Nephron (organoid): ENCODE results near the gene FNDC3B.

Experiments used
- H3K27ac Mint-ChIP-seq, 3 experiments: 2 replicates each; pipeline ENCODE4 v1.8.0; 2020; ENCODE audit warnings: mixed read lengths in 3 of 3, mild to moderate bottlenecking in 2 of 3, moderate library complexity in 1 of 3
- H3K27me3 Mint-ChIP-seq: 2 replicates; pipeline ENCODE4 v1.8.0; 2021; ENCODE audit warnings: low read depth, mild to moderate bottlenecking, moderate library complexity, mixed read lengths
- H3K36me3 Mint-ChIP-seq: 2 replicates; pipeline ENCODE4 v1.8.0; 2020; ENCODE audit warnings: low read depth, mixed read lengths
- H3K4me1 Mint-ChIP-seq: 2 replicates; pipeline ENCODE4 v1.8.0; 2020; ENCODE audit warnings: mixed read lengths
- H3K4me3 Mint-ChIP-seq, 3 experiments: 2 replicates each; pipeline ENCODE4 v1.8.0; 2020; ENCODE audit warnings: mild to moderate bottlenecking in 3 of 3, mixed read lengths in 3 of 3, moderate library complexity in 2 of 3
- H3K9me3 Mint-ChIP-seq: 2 replicates; pipeline ENCODE4 v1.8.0; 2020; ENCODE audit warnings: mixed read lengths
- CTCF ChIP-seq, 3 experiments: fragments of 200-600 bp; sonication (generic); IDR thresholded peaks; one replicate each; pipeline ENCODE4 v1.5.0; 2021; ENCODE audit warnings: antibody characterized with exemption in 3 of 3; ENCODE audit not compliant: unreplicated experiment in 3 of 3

The FNDC3B gene

GRCh38 chr3:172356427-172356826 lies 317.0 kb downstream of the FNDC3B start:
- Mint-ChIP-seq H3K36me3 (peaks cover 72% of the 10 kb centered on the region), H3K4me1 (peaks cover 8% of the 10 kb centered on the region), H3K27ac (peak overlapping the region in 2 of 3 experiments; percentile 49 to 75), H3K4me3 (no peak overlapping the region), H3K27me3 (no peaks in the 10 kb centered on the region), H3K9me3 (no peaks in the 10 kb centered on the region)
- TF ChIP-seq CTCF (IDR thresholded peaks at IDR 0.05; ENCODE audit: unreplicated experiment in 3 of 3) = no peak

- H3K4me1 Mint-ChIP-seq = peaks cover 8% of the 10 kb centered on the region
- no peak overlapping the region for H3K4me3 Mint-ChIP-seq
- peak overlapping the region in 2 of 3 experiments; percentile 23 to 46 for H3K27ac Mint-ChIP-seq
- H3K36me3 Mint-ChIP-seq = peaks cover 72% of the 10 kb centered on the region
- H3K27me3 Mint-ChIP-seq = no peaks in the 10 kb centered on the region
- no peaks in the 10 kb centered on the region for H3K9me3 Mint-ChIP-seq
- no peak for TF ChIP-seq CTCF (IDR thresholded peaks at IDR 0.05; ENCODE audit: unreplicated experiment in 3 of 3)
Measured at GRCh38 chr3:172357850-172358754, 318.7 kb downstream of the FNDC3B start.

- TF ChIP-seq CTCF (IDR thresholded peaks at IDR 0.05; ENCODE audit: unreplicated experiment in 3 of 3) = no peak
- Mint-ChIP-seq H3K36me3 (peaks cover 74% of the 10 kb centered on the region), H3K9me3 (no peaks in the 10 kb centered on the region)
Measured at GRCh38 chr3:172359231-172359630, 319.9 kb downstream of the FNDC3B start.

GRCh38 chr3:172359996-172360395 lies 320.6 kb downstream of the FNDC3B start:
- H3K36me3 Mint-ChIP-seq = peaks cover 81% of the 10 kb centered on the region
- no peaks in the 10 kb centered on the region for H3K9me3 Mint-ChIP-seq
- H3K4me3 Mint-ChIP-seq = no peak overlapping the region
- H3K27me3 Mint-ChIP-seq = no peaks in the 10 kb centered on the region
- TF ChIP-seq CTCF (IDR thresholded peaks at IDR 0.05; ENCODE audit: unreplicated experiment in 3 of 3) = no peak
- H3K27ac Mint-ChIP-seq = no peak overlapping the region
- peaks cover 8% of the 10 kb centered on the region for H3K4me1 Mint-ChIP-seq

More at GRCh38 chr3:172359231-172359630, 319.9 kb downstream of the FNDC3B start:
- H3K4me1 Mint-ChIP-seq = peaks cover 8% of the 10 kb centered on the region
- H3K27me3 Mint-ChIP-seq = no peaks in the 10 kb centered on the region
- H3K27ac Mint-ChIP-seq = no peak overlapping the region
- H3K4me3 Mint-ChIP-seq = no peak overlapping the region

GRCh38 chr3:172362583-172362982 lies 323.2 kb downstream of the FNDC3B start:
- Mint-ChIP-seq H3K36me3 (peaks cover 87% of the 10 kb centered on the region), H3K27ac (no peak overlapping the region), H3K27me3 (no peaks in the 10 kb centered on the region), H3K4me1 (peaks cover 12% of the 10 kb centered on the region), H3K4me3 (no peak overlapping the region), H3K9me3 (no peaks in the 10 kb centered on the region)
- no peak for TF ChIP-seq CTCF (IDR thresholded peaks at IDR 0.05; ENCODE audit: unreplicated experiment in 3 of 3)
